ENCODE measurements around the gene LRIT2.
"Not testable (repeated sequence)": the region's sequence is repeated elsewhere in the genome, so short reads cannot be mapped to it uniquely, and the experiment has no call there.

LRIT2 gene

GRCh38 chr10:84180386-84180785 lies 45.0 kb downstream of the LRIT2 start:
- not testable (repeated sequence) for DNase-seq (ENCODE audit: low read depth)

GRCh38 chr10:84179059-84179710 lies 46.2 kb downstream of the LRIT2 start:
- DNase-seq (ENCODE audit: low read depth) = no peak

- DNase-seq (ENCODE audit: low read depth) = no peak
Measured at GRCh38 chr10:84178160-84178609, 47.2 kb downstream of the LRIT2 start.

- peak; percentile 28 for DNase-seq (ENCODE audit: low read depth)
Measured at GRCh38 chr10:84177541-84178141, 47.7 kb downstream of the LRIT2 start.

- no peak for DNase-seq (ENCODE audit: low read depth)
Measured at GRCh38 chr10:84176836-84177474, 48.4 kb downstream of the LRIT2 start.

GRCh38 chr10:84176351-84176750 lies 49.0 kb downstream of the LRIT2 start:
- no peak for DNase-seq (ENCODE audit: low read depth)

- no peak for DNase-seq (ENCODE audit: low read depth)
Measured at GRCh38 chr10:84175436-84175835, 49.9 kb downstream of the LRIT2 start.

GRCh38 chr10:84173501-84173929 lies 51.8 kb downstream of the LRIT2 start, which contains the start of gene GPR15LG:
GPR15LG (plus strand) TSS chr10:84173801; CDS start chr10:84173852, 51 bp downstream.
- no peak for DNase-seq (ENCODE audit: low read depth)

GRCh38 chr10:84172467-84173356 lies 52.6 kb downstream of the LRIT2 start:
- no peak for DNase-seq (ENCODE audit: low read depth)

GRCh38 chr10:84171700-84172466 lies 53.5 kb downstream of the LRIT2 start:
- not testable (repeated sequence) for DNase-seq (ENCODE audit: low read depth)

GRCh38 chr10:84171237-84171636 lies 54.1 kb downstream of the LRIT2 start:
- not testable (repeated sequence) for DNase-seq (ENCODE audit: low read depth)
